ENCODE results near the gene CYGB.

CYGB gene

GRCh38 chr17:76581515-76581914, 44.0 kb upstream of the CYGB start:
- CTCF ChIA-PET = interaction anchor here (0.5 to 2.1 kb wide), 3 partner anchors 30 to 45 kb away, joined by 3 to 6 read pairs (median 4); no protein-coding TSS in a partner anchor
- Histone ChIP-seq H3K4me1 (ENCODE audit: control insufficient read depth, insufficient read depth, low read length) (no peaks in the 10 kb centered on the region; the same call in 1 of the 2 replicates), H3K9me3 (ENCODE audit: control insufficient read depth, insufficient read depth, low read depth, low read length) (no peaks in the 10 kb centered on the region), H3K4me3 (ENCODE audit: low read depth, low read length) (no peak overlapping the region), H3K36me3 (ENCODE audit: control insufficient read depth in 2 of 2, insufficient read depth in 1 of 2, low read length in 2 of 2) (no peaks in the 10 kb centered on the region), H3K27ac (ENCODE audit: extremely low read depth, low read depth, low read length) (no peak overlapping the region)
- TF ChIP-seq ZNF394 (tag by site-specific recombination; IDR thresholded peaks at IDR 0.05; ENCODE audit: borderline replicate concordance) = no peak
- no peak for TF ChIP-seq ZNF23 (tag by site-specific recombination; IDR thresholded peaks at IDR 0.05; ENCODE audit: borderline replicate concordance)
- no peak for TF ChIP-seq ZNF529 (tag by site-specific recombination; IDR thresholded peaks at IDR 0.05; ENCODE audit: insufficient replicate concordance)
- TF ChIP-seq, protein P1, sequence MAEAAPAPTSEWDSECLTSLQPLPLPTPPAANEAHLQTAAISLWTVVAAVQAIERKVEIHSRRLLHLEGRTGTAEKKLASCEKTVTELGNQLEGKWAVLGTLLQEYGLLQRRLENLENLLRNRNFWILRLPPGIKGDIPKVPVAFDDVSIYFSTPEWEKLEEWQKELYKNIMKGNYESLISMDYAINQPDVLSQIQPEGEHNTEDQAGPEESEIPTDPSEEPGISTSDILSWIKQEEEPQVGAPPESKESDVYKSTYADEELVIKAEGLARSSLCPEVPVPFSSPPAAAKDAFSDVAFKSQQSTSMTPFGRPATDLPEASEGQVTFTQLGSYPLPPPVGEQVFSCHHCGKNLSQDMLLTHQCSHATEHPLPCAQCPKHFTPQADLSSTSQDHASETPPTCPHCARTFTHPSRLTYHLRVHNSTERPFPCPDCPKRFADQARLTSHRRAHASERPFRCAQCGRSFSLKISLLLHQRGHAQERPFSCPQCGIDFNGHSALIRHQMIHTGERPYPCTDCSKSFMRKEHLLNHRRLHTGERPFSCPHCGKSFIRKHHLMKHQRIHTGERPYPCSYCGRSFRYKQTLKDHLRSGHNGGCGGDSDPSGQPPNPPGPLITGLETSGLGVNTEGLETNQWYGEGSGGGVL (tag by site-specific recombination; IDR thresholded peaks at IDR 0.05) = no peak
- no peak for TF ChIP-seq ZNF548 (tag by site-specific recombination; IDR thresholded peaks at IDR 0.05)
- no peak for TF ChIP-seq ZSCAN16 (tag by site-specific recombination; IDR thresholded peaks at IDR 0.05)
- TF ChIP-seq ZNF292 (tag by site-specific recombination; IDR thresholded peaks at IDR 0.05; ENCODE audit: borderline replicate concordance, low read depth) = no peak
- TF ChIP-seq YY1 (tag by site-specific recombination; IDR thresholded peaks at IDR 0.05) = no peak
- TF ChIP-seq HOXC10 (CRISPR knock-in tag; IDR thresholded peaks at IDR 0.05) = no peak
- TF ChIP-seq ZNF785 (tag by site-specific recombination; IDR thresholded peaks at IDR 0.05) = no peak
- no peak for TF ChIP-seq ZNF610 (tag by site-specific recombination; IDR thresholded peaks at IDR 0.05; ENCODE audit: borderline replicate concordance)
- no peak for TF ChIP-seq ZNF366 (tag by site-specific recombination; conservative IDR thresholded peaks at IDR 0.05)
- TF ChIP-seq SP3 (tag by site-specific recombination; IDR thresholded peaks at IDR 0.05) = no peak
- TF ChIP-seq, protein P2, sequence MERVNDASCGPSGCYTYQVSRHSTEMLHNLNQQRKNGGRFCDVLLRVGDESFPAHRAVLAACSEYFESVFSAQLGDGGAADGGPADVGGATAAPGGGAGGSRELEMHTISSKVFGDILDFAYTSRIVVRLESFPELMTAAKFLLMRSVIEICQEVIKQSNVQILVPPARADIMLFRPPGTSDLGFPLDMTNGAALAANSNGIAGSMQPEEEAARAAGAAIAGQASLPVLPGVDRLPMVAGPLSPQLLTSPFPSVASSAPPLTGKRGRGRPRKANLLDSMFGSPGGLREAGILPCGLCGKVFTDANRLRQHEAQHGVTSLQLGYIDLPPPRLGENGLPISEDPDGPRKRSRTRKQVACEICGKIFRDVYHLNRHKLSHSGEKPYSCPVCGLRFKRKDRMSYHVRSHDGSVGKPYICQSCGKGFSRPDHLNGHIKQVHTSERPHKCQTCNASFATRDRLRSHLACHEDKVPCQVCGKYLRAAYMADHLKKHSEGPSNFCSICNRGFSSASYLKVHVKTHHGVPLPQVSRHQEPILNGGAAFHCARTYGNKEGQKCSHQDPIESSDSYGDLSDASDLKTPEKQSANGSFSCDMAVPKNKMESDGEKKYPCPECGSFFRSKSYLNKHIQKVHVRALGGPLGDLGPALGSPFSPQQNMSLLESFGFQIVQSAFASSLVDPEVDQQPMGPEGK (tag by site-specific recombination; IDR thresholded peaks at IDR 0.05) = no peak
- no peak for TF ChIP-seq ZNF776 (tag by site-specific recombination; IDR thresholded peaks at IDR 0.05; ENCODE audit: borderline replicate concordance)
- no peak for TF ChIP-seq ZNF76 (tag by site-specific recombination; IDR thresholded peaks at IDR 0.05; ENCODE audit: borderline replicate concordance, low read depth)
- POLR2A ChIA-PET = interaction anchor here (0.5 to 1.4 kb wide), 3 partner anchors 16 to 112 kb away, joined by 3 to 7 read pairs (median 4); no protein-coding TSS in a partner anchor

GRCh38 chr17:76579281-76579680, 41.8 kb upstream of the CYGB start:
- Histone ChIP-seq H3K9me3 (ENCODE audit: control insufficient read depth, insufficient read depth, low read depth, low read length) (no peaks in the 10 kb centered on the region), H3K36me3 (ENCODE audit: control insufficient read depth in 2 of 2, insufficient read depth in 1 of 2, low read length in 2 of 2) (no peaks in the 10 kb centered on the region), H3K4me3 (ENCODE audit: low read depth, low read length) (no peak overlapping the region), H3K27ac (ENCODE audit: extremely low read depth, low read depth, low read length) (no peak overlapping the region), H3K4me1 (ENCODE audit: control insufficient read depth, insufficient read depth, low read length) (no peaks in the 10 kb centered on the region; the same call in 1 of the 2 replicates)
- ChIA-PET POLR2A (interaction anchor here (1.5 kb wide), 1 partner anchor 12 kb away, joined by 5 read pairs; no protein-coding TSS in a partner anchor), CTCF (interaction anchor here (0.5 to 1.7 kb wide), 7 partner anchors 11 to 179 kb away, joined by 3 to 9 read pairs (median 4); no protein-coding TSS in a partner anchor)
- TF ChIP-seq ZNF223 (tag by site-specific recombination; IDR thresholded peaks at IDR 0.05) (no peak), PRDM10 (tag by site-specific recombination; IDR thresholded peaks at IDR 0.05) (no peak), KLF1 (tag by site-specific recombination; IDR thresholded peaks at IDR 0.05) (no peak), ZNF658 (tag by site-specific recombination; IDR thresholded peaks at IDR 0.05) (no peak)
- TF ChIP-seq, protein P3, sequence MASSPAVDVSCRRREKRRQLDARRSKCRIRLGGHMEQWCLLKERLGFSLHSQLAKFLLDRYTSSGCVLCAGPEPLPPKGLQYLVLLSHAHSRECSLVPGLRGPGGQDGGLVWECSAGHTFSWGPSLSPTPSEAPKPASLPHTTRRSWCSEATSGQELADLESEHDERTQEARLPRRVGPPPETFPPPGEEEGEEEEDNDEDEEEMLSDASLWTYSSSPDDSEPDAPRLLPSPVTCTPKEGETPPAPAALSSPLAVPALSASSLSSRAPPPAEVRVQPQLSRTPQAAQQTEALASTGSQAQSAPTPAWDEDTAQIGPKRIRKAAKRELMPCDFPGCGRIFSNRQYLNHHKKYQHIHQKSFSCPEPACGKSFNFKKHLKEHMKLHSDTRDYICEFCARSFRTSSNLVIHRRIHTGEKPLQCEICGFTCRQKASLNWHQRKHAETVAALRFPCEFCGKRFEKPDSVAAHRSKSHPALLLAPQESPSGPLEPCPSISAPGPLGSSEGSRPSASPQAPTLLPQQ (tag by site-specific recombination; IDR thresholded peaks at IDR 0.05) = no peak
